Keratinocyte (primary cell): ENCODE measurements around the gene MAML2.

Experiments used
- CTCF ChIP-seq, 3 experiments: IDR thresholded peaks in 1 of 3; conservative IDR thresholded peaks in 1 of 3; optimal IDR thresholded peaks in 1 of 3; 2 replicates in 2 of 3; 3 replicates in 1 of 3; pipeline versions ENCODE3 to v1.5.1; 2011; ENCODE audit warnings: low read length in 3 of 3, mild to moderate bottlenecking in 3 of 3, moderate library complexity in 2 of 3, control low read depth in 1 of 3, inconsistent platforms in 1 of 3; ENCODE audit not compliant: insufficient read depth in 2 of 3; ENCODE audit errors: extremely low read depth in 1 of 3
- EZH2 ChIP-seq: IDR thresholded peaks from one replicate; pipeline ENCODE4 v1.6.1; 2012; ENCODE audit warnings: inconsistent platforms, mild to moderate bottlenecking, low read length, moderate library complexity

GRCh38 chr11:96317985-96318384 is 25.0 kb downstream of the MAML2 start:
- TF ChIP-seq CTCF (optimal IDR thresholded peaks at IDR 0.05 in 1 of 3, IDR thresholded peaks at IDR 0.05 in 1 of 3, conservative IDR thresholded peaks at IDR 0.05 in 1 of 3; ENCODE audit: extremely low read depth in 1 of 3, insufficient read depth in 2 of 3, low read length in 3 of 3) (no peak), EZH2 (no peak)
